Uterus (tissue), 2 donors: Measurements from ENCODE around the gene CTBS.

Experiments used
- CTCF ChIP-seq, 4 experiments: fragments of 200-600 bp in 2 of 4; fragments of 450-650 bp in 2 of 4; sonication (generic) in 2 of 4; IDR thresholded peaks; one replicate each; pipeline ENCODE4 v1.5.1; 2016 to 2019; ENCODE audit warnings: antibody characterized with exemption in 4 of 4, mild to moderate bottlenecking in 2 of 4, moderate library complexity in 1 of 4
- POLR2A ChIP-seq, 2 donors: fragments of 450-650 bp; IDR thresholded peaks; one replicate each; pipeline ENCODE4 v1.6.1; 2016; ENCODE audit warnings: antibody characterized with exemption in 2 of 2, mild to moderate bottlenecking in 1 of 2, moderate library complexity in 1 of 2

- TF ChIP-seq CTCF (IDR thresholded peaks at IDR 0.05) (no peak), POLR2A (IDR thresholded peaks at IDR 0.05) (no peak)
Observed at GRCh38 chr1:84569216-84569615, 5.0 kb downstream of the CTBS start.
